ENCODE data around the gene MAMSTR.
"Not testable (repeated sequence)": the region's sequence is repeated elsewhere in the genome, so short reads cannot be mapped to it uniquely, and the experiment has no call there.

DNA sequence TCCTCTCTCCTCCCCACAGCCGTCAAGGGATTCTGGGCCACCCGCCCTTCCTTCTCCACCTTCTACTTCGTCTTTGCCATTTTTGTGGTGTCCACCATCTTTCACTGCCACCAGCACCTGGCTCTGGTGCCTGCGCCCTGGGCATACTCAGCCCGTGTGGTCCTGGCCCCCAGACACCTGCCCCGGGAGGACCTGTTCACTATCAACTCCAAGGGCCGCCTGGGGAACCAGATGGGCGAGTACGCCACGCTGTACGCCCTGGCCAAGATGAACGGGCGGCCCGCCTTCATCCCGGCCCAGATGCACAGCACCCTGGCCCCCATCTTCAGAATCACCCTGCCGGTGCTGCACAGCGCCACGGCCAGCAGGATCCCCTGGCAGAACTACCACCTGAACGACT lies 39.5 kb downstream of the MAMSTR start:
- TF ChIP-seq CTCF (conservative IDR thresholded peaks at IDR 0.05 in 1 of 2, IDR thresholded peaks at IDR 0.05 in 1 of 2; ENCODE audit: low read depth in 1 of 2, low read length in 2 of 2); EZH2 (IDR thresholded peaks at IDR 0.05; ENCODE audit: low read length, missing control alignments): not testable (repeated sequence)

Data from fibroblast of lung (primary cell).